HEK293 (cell line): Measurements from ENCODE around the gene GPT2.

ENCODE experiments used
- CTCF ChIA-PET: fragments of 350-600 bp; formaldehyde crosslinking; extraction: SDS; loops from one replicate; lab custom pipeline; 2021; ENCODE audit warnings: antibody characterized with exemption; lab: Yijun Ruan, JAX
- POLR2A ChIA-PET: fragments of 300-600 bp; formaldehyde crosslinking; extraction: SDS; loops from one replicate; lab custom pipeline; 2020; ENCODE audit warnings: antibody characterized with exemption, inconsistent platforms; lab: Yijun Ruan, JAX
- H3K27ac ChIP-seq: fragments of 200-500 bp; sonication (Bioruptor generic); 2 replicates; pipeline ENCODE4 v1.5.1; 2014; ENCODE audit warnings: low read depth, low read length, control low read depth, inconsistent platforms; ENCODE audit errors: extremely low read depth
- H3K36me3 ChIP-seq, 2 experiments: fragments of 200-500 bp in 1 of 2; sonication (Bioruptor generic) in 1 of 2; 1 replicate in 1 of 2; 2 replicates in 1 of 2; pipeline ENCODE4 v1.5.1; 2014 to 2017; ENCODE audit warnings: inconsistent platforms in 2 of 2, low read length in 2 of 2; ENCODE audit not compliant: control insufficient read depth in 2 of 2, insufficient read depth in 1 of 2
- H3K4me1 ChIP-seq: fragments of 200-500 bp; sonication (Bioruptor generic); 2 replicates; pipeline ENCODE4 v1.5.1; 2014; ENCODE audit warnings: mild to moderate bottlenecking, low read length, inconsistent platforms; ENCODE audit not compliant: control insufficient read depth, insufficient read depth
- H3K4me3 ChIP-seq: 2 replicates; pipeline ENCODE4 v1.5.1; 2011; ENCODE audit warnings: low read depth, mild to moderate bottlenecking, control low read depth, low read length, moderate library complexity
- H3K9me3 ChIP-seq: fragments of 200-500 bp; sonication (Bioruptor generic); 2 replicates; pipeline ENCODE4 v1.5.1; 2014; ENCODE audit warnings: low read depth, low read length, inconsistent platforms; ENCODE audit not compliant: control insufficient read depth, insufficient read depth
- GLI4 ChIP-seq: fragments of 450-650 bp; formaldehyde crosslinking; IDR thresholded peaks from 2 replicates; pipeline ENCODE4 v1.5.1; 2016; ENCODE audit warnings: missing biosample characterization, missing genetic modification characterization
- KLF16 ChIP-seq: fragments of 450-650 bp; formaldehyde crosslinking; IDR thresholded peaks from 2 replicates; pipeline ENCODE4 v1.5.1; 2017; ENCODE audit warnings: missing biosample characterization, missing genetic modification characterization
- MZF1 ChIP-seq: fragments of 450-650 bp; formaldehyde crosslinking; IDR thresholded peaks from 2 replicates; pipeline ENCODE4 v1.5.1; 2017; ENCODE audit warnings: missing biosample characterization, missing genetic modification characterization, borderline replicate concordance
- RBAK ChIP-seq: fragments of 450-650 bp; formaldehyde crosslinking; IDR thresholded peaks from 2 replicates; pipeline ENCODE4 v1.5.1; 2016; ENCODE audit warnings: missing biosample characterization, missing genetic modification characterization
- REPIN1 ChIP-seq: fragments of 450-650 bp; formaldehyde crosslinking; IDR thresholded peaks from 2 replicates; pipeline ENCODE4 v1.5.1; 2017; ENCODE audit warnings: missing biosample characterization, missing genetic modification characterization, low read depth
- SALL2 ChIP-seq: fragments of 450-650 bp; formaldehyde crosslinking; IDR thresholded peaks from 2 replicates; pipeline ENCODE4 v1.5.0; 2017; ENCODE audit warnings: missing biosample characterization, mild to moderate bottlenecking, missing genetic modification characterization, borderline replicate concordance
- ZBTB20 ChIP-seq: fragments of 450-650 bp; formaldehyde crosslinking; IDR thresholded peaks from 2 replicates; pipeline ENCODE4 v1.5.1; 2016; ENCODE audit warnings: missing biosample characterization, missing genetic modification characterization
- ZFP3 ChIP-seq: fragments of 450-650 bp; formaldehyde crosslinking; IDR thresholded peaks from 2 replicates; pipeline ENCODE4 v1.5.1; 2016; ENCODE audit warnings: low read depth, missing biosample characterization, missing genetic modification characterization
- ZNF140 ChIP-seq: fragments of 450-650 bp; formaldehyde crosslinking; IDR thresholded peaks from 2 replicates; pipeline ENCODE4 v1.5.1; 2016; ENCODE audit warnings: missing biosample characterization, missing genetic modification characterization
- ZNF19 ChIP-seq: fragments of 450-650 bp; formaldehyde crosslinking; IDR thresholded peaks from 2 replicates; pipeline ENCODE4; 2016; ENCODE audit warnings: missing biosample characterization, missing genetic modification characterization, low read depth
- ZNF211 ChIP-seq: fragments of 450-650 bp; formaldehyde crosslinking; IDR thresholded peaks from 2 replicates; pipeline ENCODE4 v1.5.1; 2016; ENCODE audit warnings: low read depth, missing biosample characterization, missing genetic modification characterization
- ZNF214 ChIP-seq: fragments of 450-650 bp; formaldehyde crosslinking; IDR thresholded peaks from 2 replicates; pipeline ENCODE4 v1.5.1; 2017; ENCODE audit warnings: missing biosample characterization, mild to moderate bottlenecking, missing genetic modification characterization, borderline replicate concordance
- ZNF221 ChIP-seq: fragments of 450-650 bp; formaldehyde crosslinking; IDR thresholded peaks from 2 replicates; pipeline ENCODE4 v1.5.1; 2017; ENCODE audit warnings: missing biosample characterization, missing genetic modification characterization, borderline replicate concordance
- ZNF248 ChIP-seq: fragments of 450-650 bp; formaldehyde crosslinking; IDR thresholded peaks from 2 replicates; pipeline ENCODE4 v1.5.1; 2017; ENCODE audit warnings: missing biosample characterization, missing genetic modification characterization
- ZNF266 ChIP-seq: fragments of 450-650 bp; formaldehyde crosslinking; IDR thresholded peaks from 2 replicates; pipeline ENCODE4 v1.5.1; 2016; ENCODE audit warnings: missing biosample characterization, missing genetic modification characterization, low read depth
- ZNF354C ChIP-seq: fragments of 450-650 bp; formaldehyde crosslinking; IDR thresholded peaks from 2 replicates; pipeline ENCODE4 v1.5.1; 2016; ENCODE audit warnings: missing biosample characterization, missing genetic modification characterization, low read depth, borderline replicate concordance
- ZNF433 ChIP-seq: fragments of 450-650 bp; formaldehyde crosslinking; IDR thresholded peaks from 2 replicates; pipeline ENCODE4 v1.5.1; 2016; ENCODE audit warnings: missing biosample characterization, missing genetic modification characterization, low read depth
- ZNF596 ChIP-seq: fragments of 450-650 bp; IDR thresholded peaks from 2 replicates; pipeline ENCODE4 v1.5.0; 2018; ENCODE audit warnings: missing biosample characterization, mild to moderate bottlenecking, missing genetic modification characterization, moderate library complexity
- ZNF610 ChIP-seq: fragments of 450-650 bp; formaldehyde crosslinking; IDR thresholded peaks from 2 replicates; pipeline ENCODE4 v1.5.1; 2016; ENCODE audit warnings: missing biosample characterization, missing genetic modification characterization, borderline replicate concordance
- ZNF664 ChIP-seq: fragments of 450-650 bp; formaldehyde crosslinking; IDR thresholded peaks from 2 replicates; pipeline ENCODE4 v1.5.1; 2016; ENCODE audit warnings: missing biosample characterization, missing genetic modification characterization
- ZNF76 ChIP-seq: fragments of 450-650 bp; formaldehyde crosslinking; IDR thresholded peaks from 2 replicates; pipeline ENCODE4; 2016; ENCODE audit warnings: low read depth, missing biosample characterization, missing genetic modification characterization, borderline replicate concordance
- ZNF776 ChIP-seq: fragments of 450-650 bp; formaldehyde crosslinking; IDR thresholded peaks from 2 replicates; pipeline ENCODE4 v1.5.0; 2017; ENCODE audit warnings: missing biosample characterization, missing genetic modification characterization, borderline replicate concordance
- ZNF837 ChIP-seq: fragments of 450-650 bp; formaldehyde crosslinking; IDR thresholded peaks from 2 replicates; pipeline ENCODE4 v1.5.1; 2016; ENCODE audit warnings: missing biosample characterization, missing genetic modification characterization
- ZSCAN23 ChIP-seq: fragments of 450-650 bp; formaldehyde crosslinking; IDR thresholded peaks from 2 replicates; pipeline ENCODE4 v1.5.1; 2016; ENCODE audit warnings: missing biosample characterization, missing genetic modification characterization
- ZXDB ChIP-seq: fragments of 450-650 bp; formaldehyde crosslinking; IDR thresholded peaks from 2 replicates; pipeline ENCODE4 v1.5.1; 2016; ENCODE audit warnings: missing biosample characterization, missing genetic modification characterization
- TF ChIP-seq, protein P1 (sequence below): fragments of 450-650 bp; formaldehyde crosslinking; IDR thresholded peaks from 2 replicates; pipeline ENCODE4 v1.5.1; 2016; ENCODE audit warnings: missing biosample characterization, missing genetic modification characterization
- TF ChIP-seq, protein P2 (sequence below): fragments of 450-650 bp; formaldehyde crosslinking; IDR thresholded peaks from 2 replicates; pipeline ENCODE4 v1.5.1; 2016; ENCODE audit warnings: missing biosample characterization, missing genetic modification characterization
- TF ChIP-seq, protein P3 (sequence below): fragments of 450-650 bp; formaldehyde crosslinking; IDR thresholded peaks from 2 replicates; pipeline ENCODE4 v1.5.1; 2016; ENCODE audit warnings: missing biosample characterization, missing genetic modification characterization

Gene GPT2

GRCh38 chr16:46845952-46846351 is 38.2 kb upstream of the GPT2 start (continued):
- TF ChIP-seq ZNF248 (tag by site-specific recombination): no peak
- TF ChIP-seq, protein P1, sequence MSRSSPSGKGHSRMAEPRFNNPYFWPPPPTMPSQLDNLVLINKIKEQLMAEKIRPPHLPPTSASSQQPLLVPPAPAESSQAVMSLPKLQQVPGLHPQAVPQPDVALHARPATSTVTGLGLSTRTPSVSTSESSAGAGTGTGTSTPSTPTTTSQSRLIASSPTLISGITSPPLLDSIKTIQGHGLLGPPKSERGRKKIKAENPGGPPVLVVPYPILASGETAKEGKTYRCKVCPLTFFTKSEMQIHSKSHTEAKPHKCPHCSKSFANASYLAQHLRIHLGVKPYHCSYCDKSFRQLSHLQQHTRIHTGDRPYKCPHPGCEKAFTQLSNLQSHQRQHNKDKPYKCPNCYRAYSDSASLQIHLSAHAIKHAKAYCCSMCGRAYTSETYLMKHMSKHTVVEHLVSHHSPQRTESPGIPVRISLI (tag by site-specific recombination): no peak
- TF ChIP-seq MZF1 (tag by site-specific recombination): no peak
- TF ChIP-seq ZNF214 (tag by site-specific recombination): no peak
- no peak for TF ChIP-seq ZSCAN23 (tag by site-specific recombination)
- no peak for TF ChIP-seq ZNF596 (tag by site-specific recombination)
- no peak for TF ChIP-seq ZNF211 (tag by site-specific recombination)
- TF ChIP-seq ZNF776: no peak
- TF ChIP-seq RBAK (tag by site-specific recombination): no peak
- TF ChIP-seq SALL2 (tag by site-specific recombination): no peak

DNA sequence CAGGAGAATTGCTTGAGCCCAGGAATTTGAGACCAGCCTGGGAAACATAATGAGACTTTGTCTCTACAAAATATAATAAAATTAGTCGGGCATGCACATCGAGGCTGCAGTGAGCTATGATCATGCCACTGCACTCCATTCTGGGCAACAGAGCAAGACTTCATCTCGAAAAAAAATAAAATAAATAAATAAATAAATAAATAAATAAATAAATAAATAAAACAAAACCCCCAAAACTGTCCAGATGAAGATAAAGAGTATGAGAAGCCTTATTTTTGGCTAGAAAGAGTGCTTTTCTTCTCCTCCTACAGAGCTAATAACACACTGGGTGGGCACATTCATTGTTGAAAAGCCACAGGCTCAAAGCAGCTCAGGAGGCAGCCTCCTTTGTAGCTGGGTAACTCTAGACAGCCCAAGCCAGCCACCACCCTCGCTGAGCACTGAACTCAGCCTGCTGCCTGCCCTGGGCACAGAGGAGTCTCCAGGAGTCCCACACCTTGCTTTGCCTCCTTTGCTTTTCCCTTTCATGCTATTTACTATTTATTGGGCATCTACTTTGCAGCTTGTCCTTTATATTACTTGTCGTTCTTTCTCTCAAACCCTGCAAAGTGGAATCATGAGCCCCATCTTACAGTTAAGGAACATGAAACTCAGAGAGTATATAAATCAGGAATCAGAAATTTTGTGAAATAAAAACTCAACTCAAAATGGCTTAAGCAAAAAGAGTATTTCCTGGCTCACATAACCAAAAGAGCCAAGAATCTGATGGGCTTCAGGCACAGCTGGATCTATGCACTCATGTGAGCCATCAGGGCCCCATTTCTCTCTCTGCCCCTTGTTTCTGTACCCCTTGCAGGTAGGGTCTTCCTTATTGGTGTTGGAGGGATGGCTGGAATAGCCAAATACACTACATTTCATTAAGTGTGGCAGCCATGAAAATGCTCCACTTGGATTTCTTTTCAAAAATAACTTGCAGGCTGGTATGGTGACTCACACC is 35.1 kb upstream of the GPT2 start:
- no peaks in the 10 kb centered on the region for H3K36me3 ChIP-seq
- ChIA-PET POLR2A (no interaction called here), CTCF (interaction anchor here (0.7 to 1.1 kb wide), 3 partner anchors 11 to 81 kb away, joined by 3 to 6 read pairs (median 3); no protein-coding TSS in a partner anchor)
- no peaks in the 10 kb centered on the region for H3K9me3 ChIP-seq
- H3K4me3 ChIP-seq: no peak overlapping the region
- no peaks in the 10 kb centered on the region for H3K4me1 ChIP-seq
- H3K27ac ChIP-seq: no peak overlapping the region
- TF ChIP-seq ZNF140 (tag by site-specific recombination) (peak; percentile 92; the same call in 1 of the 2 replicates), ZNF354C (tag by site-specific recombination) (peak; percentile 59; the same call in 1 of the 2 replicates), REPIN1 (tag by site-specific recombination) (no peak), ZBTB20 (tag by site-specific recombination) (no peak), ZNF837 (tag by site-specific recombination) (no peak), ZNF221 (tag by site-specific recombination) (peak; percentile 51; the same call in 1 of the 2 replicates), KLF16 (tag by site-specific recombination) (no peak), GLI4 (tag by site-specific recombination) (no peak), ZNF266 (peak; percentile 84), ZNF664 (tag by site-specific recombination) (peak; percentile 88; the same call in 1 of the 2 replicates), ZFP3 (tag by site-specific recombination) (no peak), ZNF433 (tag by site-specific recombination) (peak; percentile 58; the same call in 1 of the 2 replicates), ZNF19 (tag by site-specific recombination) (peak; percentile 92), ZNF76 (tag by site-specific recombination) (no peak), ZXDB (tag by site-specific recombination) (peak; percentile 78), ZNF610 (tag by site-specific recombination) (0 out of 2 replicates have a peak, but pooled peaks have one; percentile 41)
- TF ChIP-seq, protein P2, sequence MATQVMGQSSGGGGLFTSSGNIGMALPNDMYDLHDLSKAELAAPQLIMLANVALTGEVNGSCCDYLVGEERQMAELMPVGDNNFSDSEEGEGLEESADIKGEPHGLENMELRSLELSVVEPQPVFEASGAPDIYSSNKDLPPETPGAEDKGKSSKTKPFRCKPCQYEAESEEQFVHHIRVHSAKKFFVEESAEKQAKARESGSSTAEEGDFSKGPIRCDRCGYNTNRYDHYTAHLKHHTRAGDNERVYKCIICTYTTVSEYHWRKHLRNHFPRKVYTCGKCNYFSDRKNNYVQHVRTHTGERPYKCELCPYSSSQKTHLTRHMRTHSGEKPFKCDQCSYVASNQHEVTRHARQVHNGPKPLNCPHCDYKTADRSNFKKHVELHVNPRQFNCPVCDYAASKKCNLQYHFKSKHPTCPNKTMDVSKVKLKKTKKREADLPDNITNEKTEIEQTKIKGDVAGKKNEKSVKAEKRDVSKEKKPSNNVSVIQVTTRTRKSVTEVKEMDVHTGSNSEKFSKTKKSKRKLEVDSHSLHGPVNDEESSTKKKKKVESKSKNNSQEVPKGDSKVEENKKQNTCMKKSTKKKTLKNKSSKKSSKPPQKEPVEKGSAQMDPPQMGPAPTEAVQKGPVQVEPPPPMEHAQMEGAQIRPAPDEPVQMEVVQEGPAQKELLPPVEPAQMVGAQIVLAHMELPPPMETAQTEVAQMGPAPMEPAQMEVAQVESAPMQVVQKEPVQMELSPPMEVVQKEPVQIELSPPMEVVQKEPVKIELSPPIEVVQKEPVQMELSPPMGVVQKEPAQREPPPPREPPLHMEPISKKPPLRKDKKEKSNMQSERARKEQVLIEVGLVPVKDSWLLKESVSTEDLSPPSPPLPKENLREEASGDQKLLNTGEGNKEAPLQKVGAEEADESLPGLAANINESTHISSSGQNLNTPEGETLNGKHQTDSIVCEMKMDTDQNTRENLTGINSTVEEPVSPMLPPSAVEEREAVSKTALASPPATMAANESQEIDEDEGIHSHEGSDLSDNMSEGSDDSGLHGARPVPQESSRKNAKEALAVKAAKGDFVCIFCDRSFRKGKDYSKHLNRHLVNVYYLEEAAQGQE (tag by site-specific recombination): peak; percentile 83
- TF ChIP-seq, protein P3, sequence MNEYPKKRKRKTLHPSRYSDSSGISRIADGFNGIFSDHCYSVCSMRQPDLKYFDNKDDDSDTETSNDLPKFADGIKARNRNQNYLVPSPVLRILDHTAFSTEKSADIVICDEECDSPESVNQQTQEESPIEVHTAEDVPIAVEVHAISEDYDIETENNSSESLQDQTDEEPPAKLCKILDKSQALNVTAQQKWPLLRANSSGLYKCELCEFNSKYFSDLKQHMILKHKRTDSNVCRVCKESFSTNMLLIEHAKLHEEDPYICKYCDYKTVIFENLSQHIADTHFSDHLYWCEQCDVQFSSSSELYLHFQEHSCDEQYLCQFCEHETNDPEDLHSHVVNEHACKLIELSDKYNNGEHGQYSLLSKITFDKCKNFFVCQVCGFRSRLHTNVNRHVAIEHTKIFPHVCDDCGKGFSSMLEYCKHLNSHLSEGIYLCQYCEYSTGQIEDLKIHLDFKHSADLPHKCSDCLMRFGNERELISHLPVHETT (tag by site-specific recombination): 0 out of 2 replicates have a peak, but pooled peaks have one; percentile 45
